ENCODE measurements around the gene KIF6.

The KIF6 gene

GRCh38 chr6:39634646-39635341 lies 90.4 kb downstream of the KIF6 start:
- no peak overlapping the region for H3K27ac ChIP-seq (ENCODE audit: low read depth, low read length)
- no peaks in the 10 kb centered on the region for H3F3A ChIP-seq (ENCODE audit: insufficient read depth)
- TF ChIP-seq EZH2phosphoT487 (conservative IDR thresholded peaks at IDR 0.05; ENCODE audit: low read length), result no peak
- no peak for TF ChIP-seq CTCF (IDR thresholded peaks at IDR 0.05; ENCODE audit: insufficient read depth, low read length, poor library complexity, severe bottlenecking)
- no peaks in the 10 kb centered on the region for H4K20me1 ChIP-seq (ENCODE audit: low read depth, low read length)
- no peak overlapping the region for H3K4me3 ChIP-seq (ENCODE audit: insufficient read depth, low read length, poor library complexity, severe bottlenecking)
- 0 out of 2 replicates have a peak, but pooled peaks cover 3% of the 10 kb centered on the region for H3K27me3 ChIP-seq (ENCODE audit: low read length)
- no peak overlapping the region for H3K4me2 ChIP-seq (ENCODE audit: low read depth, low read length, poor library complexity, severe bottlenecking)
- H3K36me3 ChIP-seq (ENCODE audit: low read length), result no peaks in the 10 kb centered on the region
- H3K9ac ChIP-seq (ENCODE audit: low read length), result no peak overlapping the region
- H2AFZ ChIP-seq (ENCODE audit: low read depth, low read length, severe bottlenecking), result no peak overlapping the region
- H3K9me3 ChIP-seq (ENCODE audit: insufficient read depth, low read length), result no peaks in the 10 kb centered on the region
- no peaks in the 10 kb centered on the region for H3K79me2 ChIP-seq (ENCODE audit: insufficient read depth, low read length)
- no peaks in the 10 kb centered on the region for H3K9me2 ChIP-seq (replicated peaks; ENCODE audit: insufficient read depth, low read length)

- Histone ChIP-seq H4K20me1 (ENCODE audit: low read depth, low read length) (no peaks in the 10 kb centered on the region), H3K4me2 (ENCODE audit: low read depth, low read length, poor library complexity, severe bottlenecking) (no peak overlapping the region), H3K9me3 (ENCODE audit: insufficient read depth, low read length) (no peaks in the 10 kb centered on the region), H3F3A (ENCODE audit: insufficient read depth) (no peaks in the 10 kb centered on the region), H2AFZ (ENCODE audit: low read depth, low read length, severe bottlenecking) (no peak overlapping the region), H3K9ac (ENCODE audit: low read length) (no peak overlapping the region), H3K27me3 (ENCODE audit: low read length) (0 out of 2 replicates have a peak, but pooled peaks cover under 1% of the 10 kb centered on the region), H3K4me3 (ENCODE audit: insufficient read depth, low read length, poor library complexity, severe bottlenecking) (no peak overlapping the region), H3K79me2 (ENCODE audit: insufficient read depth, low read length) (no peaks in the 10 kb centered on the region), H3K27ac (ENCODE audit: low read depth, low read length) (no peak overlapping the region), H3K36me3 (ENCODE audit: low read length) (no peaks in the 10 kb centered on the region), H3K9me2 (replicated peaks; ENCODE audit: insufficient read depth, low read length) (no peaks in the 10 kb centered on the region)
- no peak for TF ChIP-seq EZH2phosphoT487 (conservative IDR thresholded peaks at IDR 0.05; ENCODE audit: low read length)
- TF ChIP-seq CTCF (IDR thresholded peaks at IDR 0.05; ENCODE audit: insufficient read depth, low read length, poor library complexity, severe bottlenecking), result no peak
These were observed 100.0 kb downstream of the KIF6 start for GRCh38 chr6:39625209-39625608.

- H3K9me2 ChIP-seq (replicated peaks; ENCODE audit: insufficient read depth, low read length), result no peaks in the 10 kb centered on the region
- H3K36me3 ChIP-seq (ENCODE audit: low read length), result no peaks in the 10 kb centered on the region
- H3K9ac ChIP-seq (ENCODE audit: low read length), result no peak overlapping the region
- H3F3A ChIP-seq (ENCODE audit: insufficient read depth), result no peaks in the 10 kb centered on the region
- no peak for TF ChIP-seq EZH2phosphoT487 (conservative IDR thresholded peaks at IDR 0.05; ENCODE audit: low read length)
- TF ChIP-seq CTCF (IDR thresholded peaks at IDR 0.05; ENCODE audit: insufficient read depth, low read length, poor library complexity, severe bottlenecking), result no peak
- H3K27me3 ChIP-seq (ENCODE audit: low read length), result no peaks in the 10 kb centered on the region
- no peaks in the 10 kb centered on the region for H3K79me2 ChIP-seq (ENCODE audit: insufficient read depth, low read length)
- no peaks in the 10 kb centered on the region for H4K20me1 ChIP-seq (ENCODE audit: low read depth, low read length)
- H3K9me3 ChIP-seq (ENCODE audit: insufficient read depth, low read length), result no peaks in the 10 kb centered on the region
- H3K4me3 ChIP-seq (ENCODE audit: insufficient read depth, low read length, poor library complexity, severe bottlenecking), result no peak overlapping the region
- H3K27ac ChIP-seq (ENCODE audit: low read depth, low read length), result no peak overlapping the region
- H3K4me2 ChIP-seq (ENCODE audit: low read depth, low read length, poor library complexity, severe bottlenecking), result no peak overlapping the region
- no peak overlapping the region for H2AFZ ChIP-seq (ENCODE audit: low read depth, low read length, severe bottlenecking)
These were observed 101.5 kb downstream of the KIF6 start for GRCh38 chr6:39623750-39624149.
